ENCODE results near the gene IRX1.

Gene IRX1

DNA sequence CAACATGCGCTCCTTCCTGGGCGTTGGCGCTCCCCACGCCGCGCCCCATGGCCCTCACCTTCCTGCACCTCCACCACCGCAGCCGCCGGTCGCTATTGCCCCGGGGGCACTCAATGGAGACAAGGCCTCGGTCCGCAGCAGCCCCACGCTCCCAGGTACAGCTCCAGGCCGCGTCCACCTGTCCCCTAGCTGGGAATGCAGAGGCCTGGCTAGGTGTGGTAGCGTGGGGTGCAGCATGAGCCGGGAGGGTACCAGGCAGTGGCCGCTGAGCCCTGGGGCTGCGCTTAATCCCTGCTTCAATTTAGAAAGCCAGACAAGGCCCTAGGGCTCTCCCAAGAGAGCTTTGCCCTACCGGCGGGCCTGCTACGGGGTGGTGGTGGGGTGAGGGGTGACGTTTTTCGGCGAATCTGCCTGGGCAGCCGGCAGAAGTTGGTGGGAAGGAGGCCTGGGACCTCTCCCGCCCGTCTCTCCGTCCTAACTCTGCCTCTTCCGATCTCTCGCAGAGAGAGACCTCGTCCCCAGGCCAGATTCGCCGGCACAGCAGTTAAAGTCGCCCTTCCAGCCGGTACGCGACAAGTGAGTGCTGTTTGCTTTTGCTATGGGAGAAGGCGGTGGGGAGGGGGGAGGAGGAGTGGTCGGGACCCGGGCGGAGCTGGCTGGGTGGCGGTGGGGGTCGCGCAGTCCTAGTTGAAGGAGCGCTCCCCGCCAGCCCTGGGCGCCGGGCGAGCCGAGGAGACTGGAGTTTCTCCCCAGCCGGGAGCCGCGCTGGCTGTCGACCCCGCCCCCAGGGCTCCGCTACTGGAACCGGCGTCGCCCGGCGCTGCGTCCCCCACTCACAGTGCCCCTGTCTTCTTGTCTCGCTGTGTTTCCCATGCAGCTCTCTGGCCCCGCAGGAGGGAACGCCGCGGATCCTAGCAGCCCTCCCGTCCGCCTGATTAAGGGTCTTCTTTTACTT lies 4.8 kb downstream of the IRX1 start:
- no peak for DNase-seq (ENCODE audit: low read depth in 2 of 2)

DNA sequence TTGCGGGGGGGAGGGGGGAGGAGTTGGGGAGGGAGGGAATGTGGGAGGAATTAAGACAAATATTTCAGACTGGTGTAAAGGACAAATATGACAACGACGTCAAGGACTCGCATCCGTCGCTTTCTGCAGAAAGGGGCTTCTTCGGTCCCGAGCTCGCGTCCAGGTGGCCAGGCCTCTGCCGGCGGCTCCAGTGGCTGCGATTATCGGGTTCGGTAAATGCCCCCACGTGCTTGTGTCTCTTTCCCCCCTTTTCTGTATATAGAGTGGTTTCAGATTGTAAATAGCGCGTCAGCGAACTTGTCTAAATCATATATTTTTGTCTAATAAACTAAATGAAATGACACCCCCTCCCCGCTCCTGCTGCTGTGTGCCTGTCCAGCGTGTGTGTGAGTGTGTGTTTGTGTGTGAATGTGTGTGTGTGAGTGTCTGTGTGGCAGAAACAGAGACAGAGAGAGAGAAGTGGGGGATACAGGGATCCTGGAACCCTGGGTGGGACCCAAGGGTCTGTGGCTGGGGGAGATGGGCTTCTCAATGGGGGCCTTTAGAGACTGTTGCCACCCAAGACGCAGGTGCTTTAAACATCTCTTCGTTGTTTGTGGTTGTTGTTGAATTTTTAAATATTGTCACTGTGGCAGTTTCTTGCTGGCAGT lies 5.6 kb downstream of the IRX1 start:
- no peak for DNase-seq (ENCODE audit: low read depth in 2 of 2)

DNA sequence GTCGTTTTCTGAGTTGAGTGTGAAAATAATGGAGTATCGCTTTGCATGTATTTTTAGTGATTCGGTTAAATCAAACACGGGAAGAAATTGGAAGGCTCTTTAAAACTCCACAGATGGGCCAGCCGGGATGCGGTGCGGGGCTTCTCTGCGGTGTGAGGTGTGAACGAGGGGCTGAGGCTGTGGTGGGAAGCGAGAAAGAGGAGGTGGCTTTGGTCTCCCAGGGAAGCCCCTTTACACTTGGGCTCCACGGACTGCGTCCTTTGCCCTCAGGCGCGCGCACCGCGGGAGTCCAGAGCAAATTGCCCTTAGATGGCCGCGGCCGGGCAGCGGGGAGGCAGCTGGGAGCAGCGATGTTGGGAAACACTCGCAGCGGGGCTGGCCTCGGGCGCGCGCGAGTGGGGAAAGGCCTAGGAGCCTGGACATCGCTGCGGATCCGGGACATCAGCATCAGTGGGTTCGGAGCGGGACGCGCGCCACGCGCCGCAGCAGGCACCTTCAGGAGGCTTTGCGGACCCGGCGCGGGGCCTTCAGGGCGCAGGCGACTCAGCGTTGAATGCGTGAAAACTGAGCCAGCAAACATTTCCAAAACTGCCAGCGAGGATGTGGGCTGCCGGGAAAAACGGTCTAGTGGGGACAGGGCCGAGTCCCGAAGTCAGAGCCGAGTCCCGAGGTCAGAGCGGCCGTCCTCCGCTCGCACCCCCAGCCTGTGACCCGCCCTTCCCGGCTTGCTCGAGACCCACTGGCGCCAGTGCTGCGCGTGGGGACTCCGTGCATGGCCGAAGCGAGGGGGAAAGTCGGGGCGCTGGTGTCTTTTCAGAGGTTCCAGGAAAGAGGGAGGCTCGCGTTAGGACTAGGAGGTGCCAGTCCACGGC lies 6.5 kb downstream of the IRX1 start:
- no peak for DNase-seq (ENCODE audit: low read depth in 2 of 2)

DNA sequence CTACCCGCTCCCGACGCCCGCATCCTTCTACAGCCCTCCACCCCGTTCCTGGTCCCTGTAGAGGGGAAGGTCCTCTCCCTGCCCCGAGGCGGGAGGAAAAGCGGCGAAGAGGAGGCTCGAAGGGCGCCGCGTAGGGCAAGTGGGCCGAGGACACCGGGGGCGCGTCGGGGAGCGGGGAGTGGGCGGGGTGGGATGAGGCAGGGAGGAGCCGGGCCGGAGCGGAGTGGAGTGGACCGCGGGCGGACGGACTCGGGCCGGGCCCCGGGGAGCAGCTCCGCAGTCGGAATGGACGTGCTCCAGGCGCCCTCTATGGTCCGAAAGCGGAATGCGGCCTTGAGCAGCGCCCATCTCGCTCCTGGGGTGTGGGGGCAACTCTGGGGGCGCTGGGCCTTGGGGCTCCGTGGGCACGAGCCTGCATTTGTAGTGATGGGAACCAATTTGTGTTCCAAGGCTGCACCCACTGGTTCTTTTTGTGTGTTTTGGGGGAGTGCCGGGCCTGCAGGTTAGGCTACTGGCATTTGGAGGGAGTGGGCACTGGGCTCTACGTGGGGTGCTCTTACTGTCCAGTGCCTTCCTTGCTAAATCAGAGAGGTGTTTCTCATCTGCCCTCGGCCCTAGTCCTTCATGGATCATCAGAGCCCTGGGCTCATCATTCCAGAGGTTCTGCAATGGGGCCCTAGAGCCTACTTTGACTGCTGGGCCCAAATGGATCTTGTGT lies 7.3 kb downstream of the IRX1 start:
- no peak for DNase-seq (ENCODE audit: low read depth in 2 of 2)

DNA sequence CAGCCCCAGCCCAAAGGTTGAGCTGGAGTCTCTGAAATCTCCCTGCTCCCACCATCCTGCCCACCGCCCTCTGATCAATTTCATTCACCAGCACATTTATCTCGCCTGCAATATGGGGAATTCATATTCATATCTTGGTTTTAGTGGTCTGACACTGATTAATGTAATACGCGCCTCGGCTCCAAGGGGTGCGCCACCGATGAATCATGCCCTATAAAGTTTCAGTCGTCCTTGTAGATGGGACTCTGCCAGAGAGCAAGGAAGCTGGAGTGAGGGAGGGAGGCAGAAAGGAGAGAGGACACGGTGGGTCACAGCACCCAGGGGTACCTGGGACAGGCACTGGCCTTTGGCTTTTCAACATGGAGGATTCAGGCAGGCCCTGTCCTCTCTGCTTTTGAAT lies 8.9 kb downstream of the IRX1 start:
- DNase-seq (ENCODE audit: low read depth in 2 of 2) = no peak

DNA sequence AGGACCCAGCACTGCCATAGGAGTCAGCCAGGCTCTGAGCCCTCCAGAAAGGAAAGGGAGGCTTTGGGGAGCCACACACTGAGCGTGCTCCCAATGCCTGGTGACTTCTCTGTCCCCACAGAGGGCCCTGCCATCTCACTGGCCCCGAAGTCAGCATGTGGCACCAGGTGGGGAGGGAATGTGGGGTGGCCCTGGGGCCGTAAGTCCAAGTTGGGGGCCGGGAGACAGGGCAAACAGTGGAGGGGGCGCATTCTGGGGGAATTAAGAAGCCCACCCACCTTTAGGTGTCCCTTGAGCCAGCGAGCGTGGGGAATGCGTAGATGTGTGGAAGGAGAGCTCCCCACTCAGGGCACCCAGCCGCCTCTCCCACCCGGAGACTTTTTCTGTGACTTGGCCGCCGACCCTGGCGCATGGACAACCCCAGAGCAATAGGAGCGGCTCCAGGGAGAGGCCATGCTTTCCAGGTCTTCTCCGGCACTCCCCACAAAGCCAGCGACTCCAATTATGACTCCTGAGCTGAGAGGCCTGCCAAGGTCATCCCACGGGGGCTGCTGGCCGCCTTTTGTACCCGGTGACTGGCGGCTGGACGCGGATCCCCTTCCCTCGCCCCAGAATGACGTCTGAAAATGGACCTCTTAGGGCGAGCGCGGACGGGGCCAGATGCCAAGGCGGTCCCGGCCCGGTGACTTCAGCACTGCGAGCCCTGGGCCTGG lies 9.8 kb downstream of the IRX1 start:
- no peak for DNase-seq (ENCODE audit: low read depth in 2 of 2)

DNA sequence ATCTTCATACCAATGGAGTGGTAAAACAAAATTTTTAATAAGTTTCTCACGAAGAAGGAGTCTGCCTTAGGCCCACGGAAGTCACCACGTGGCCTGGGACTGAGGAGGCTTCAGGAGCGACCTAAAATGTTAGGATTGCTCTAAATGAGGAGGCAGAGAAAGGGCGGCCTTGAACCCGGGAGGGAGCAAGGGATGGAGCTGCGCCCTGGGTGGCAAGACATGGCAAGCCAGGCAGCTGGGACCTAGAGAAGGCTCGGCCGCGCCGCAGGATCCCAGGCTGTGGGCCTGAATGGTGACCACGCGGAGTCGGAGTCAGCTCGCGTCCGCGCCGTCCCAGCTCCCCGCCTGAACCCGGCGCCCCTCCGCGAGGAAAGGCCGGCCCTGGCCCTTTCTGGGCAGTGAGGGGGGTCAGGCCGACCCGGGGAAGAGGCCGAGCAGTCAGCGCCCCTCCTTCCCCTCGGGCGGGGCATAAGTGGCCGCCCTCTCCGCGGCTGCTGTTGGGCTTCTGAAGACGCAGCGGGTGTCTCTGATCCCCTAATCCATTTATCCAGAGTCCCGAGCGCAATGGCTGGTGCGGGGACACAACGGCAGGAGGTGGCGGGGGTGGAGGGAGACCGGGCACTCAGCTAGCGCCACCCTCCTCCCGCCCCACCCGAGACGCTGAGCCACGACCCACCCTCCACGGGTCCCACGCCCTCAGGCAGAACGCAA lies 10.6 kb downstream of the IRX1 start:
- DNase-seq (ENCODE audit: low read depth in 2 of 2) = no peak

DNA sequence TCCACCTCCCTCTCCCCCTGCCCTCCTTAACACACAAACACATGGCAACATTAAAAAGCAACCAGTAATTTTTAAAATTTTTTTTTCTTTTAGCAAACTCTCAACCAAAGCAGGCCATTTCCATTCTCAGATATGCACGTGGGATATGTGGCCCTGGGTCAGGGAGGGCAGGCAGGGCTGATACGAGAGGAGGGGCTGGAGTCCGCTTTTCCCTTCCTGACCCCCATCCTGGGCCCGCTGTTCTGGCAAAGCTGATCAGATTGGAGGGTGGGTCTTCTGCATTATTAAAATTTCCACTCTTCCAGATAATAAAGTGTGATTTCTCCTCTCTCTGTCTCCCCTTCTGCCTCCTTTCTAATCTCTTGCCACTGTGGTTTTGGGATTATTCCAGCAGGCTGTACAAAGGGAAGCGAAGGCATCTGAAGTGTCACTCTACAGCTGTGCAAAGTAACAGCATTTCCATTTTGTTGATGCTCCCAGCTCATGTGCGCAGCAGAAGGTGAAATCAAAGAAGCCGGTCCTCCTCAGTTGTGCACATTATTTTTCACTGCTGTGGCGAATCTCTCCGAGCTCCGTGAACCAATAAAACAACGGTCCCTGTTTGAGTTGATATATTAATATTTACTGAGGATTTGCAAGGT lies 12.0 kb downstream of the IRX1 start:
- DNase-seq (ENCODE audit: low read depth in 2 of 2) = no peak

DNA sequence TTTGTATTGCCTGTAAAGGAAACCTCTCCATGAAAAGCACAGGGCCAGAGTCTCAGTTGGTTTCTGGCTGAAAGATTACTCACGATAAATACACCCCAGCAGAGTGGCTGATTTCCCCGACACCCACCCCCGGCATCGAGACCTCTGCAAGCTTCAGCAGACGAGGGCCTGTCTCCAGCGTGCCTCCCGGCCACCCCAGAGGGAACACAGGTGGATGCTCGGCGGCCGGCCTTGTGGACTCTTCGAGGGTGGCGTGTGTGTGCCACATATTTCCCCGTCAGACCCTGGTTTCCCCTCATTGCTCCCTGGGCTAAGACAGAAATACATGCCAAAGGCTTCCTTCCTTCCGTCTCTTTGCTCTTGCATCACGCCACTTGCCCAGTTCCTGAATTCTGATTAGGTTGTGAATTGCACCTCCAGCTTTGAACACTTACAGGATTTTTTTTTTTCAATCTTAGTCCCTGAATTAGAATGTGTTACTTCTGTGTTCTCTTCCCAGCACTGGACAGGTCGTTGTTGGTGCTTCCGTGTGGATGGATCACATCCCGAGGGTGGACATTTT lies 13.6 kb downstream of the IRX1 start:
- DNase-seq (ENCODE audit: low read depth in 2 of 2) = no peak

DNA sequence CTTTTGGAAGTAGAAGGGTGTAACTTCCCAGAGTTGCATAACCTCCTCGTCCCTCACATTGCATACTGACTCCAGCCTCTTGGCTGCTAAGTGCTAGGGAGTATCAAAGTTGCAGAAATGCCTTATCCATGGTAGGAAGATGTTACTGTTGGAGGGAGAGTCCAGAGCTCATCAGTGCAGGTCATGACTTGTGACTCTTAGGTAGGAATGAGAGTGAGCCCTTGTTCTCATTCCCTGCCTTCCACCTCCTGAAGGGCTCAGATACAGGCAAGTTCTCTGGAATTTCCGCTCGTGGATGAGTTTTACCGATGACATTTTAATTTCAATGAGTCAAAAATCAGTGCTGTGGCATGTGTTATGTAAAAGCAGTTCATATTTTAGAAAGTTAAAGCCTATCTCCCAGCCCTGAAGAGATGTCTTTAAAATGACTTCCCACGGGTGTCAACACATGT lies 17.0 kb downstream of the IRX1 start:
- no peak for DNase-seq (ENCODE audit: low read depth in 2 of 2)

DNA sequence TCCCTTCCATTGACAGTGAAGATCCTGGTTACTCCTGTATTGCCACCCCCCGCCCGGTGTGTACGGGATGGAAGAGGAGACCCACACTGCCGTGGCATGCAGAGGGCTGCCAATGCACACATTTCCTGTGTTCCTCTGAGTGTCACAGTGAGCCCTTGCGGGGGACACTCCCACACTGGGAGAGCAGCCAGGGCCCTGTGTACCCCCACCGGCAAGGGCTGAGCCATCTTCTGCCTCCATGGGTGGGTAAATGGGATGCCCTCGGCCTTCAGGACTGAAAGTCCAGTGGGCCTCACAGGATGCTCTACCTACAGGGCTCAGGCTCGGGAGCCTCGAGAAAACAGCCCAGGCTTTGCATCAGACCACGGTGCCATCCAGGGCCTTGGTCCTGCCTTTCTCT lies 18.1 kb downstream of the IRX1 start:
- no peak for DNase-seq (ENCODE audit: low read depth in 2 of 2)

DNA sequence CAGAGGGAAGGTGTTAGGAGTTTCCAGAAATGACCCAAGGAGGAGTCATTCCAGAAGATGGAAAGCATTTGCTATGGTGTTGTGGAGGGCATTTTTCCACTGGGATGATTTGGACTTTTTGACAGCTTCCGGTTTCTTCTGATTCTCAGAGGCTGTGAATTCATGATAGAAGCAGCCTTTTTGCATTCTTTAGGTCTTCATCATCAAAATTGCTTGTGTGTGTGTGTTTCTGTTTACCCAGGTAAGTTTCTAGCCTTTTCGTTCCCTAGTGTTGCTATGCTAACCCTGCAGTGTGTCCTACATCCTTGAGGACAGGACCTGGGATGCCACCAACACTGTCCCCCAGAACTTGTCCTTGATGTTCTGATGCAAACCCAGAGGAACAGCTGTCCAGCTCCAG lies 19.6 kb downstream of the IRX1 start:
- DNase-seq (ENCODE audit: low read depth in 2 of 2) = no peak

DNA sequence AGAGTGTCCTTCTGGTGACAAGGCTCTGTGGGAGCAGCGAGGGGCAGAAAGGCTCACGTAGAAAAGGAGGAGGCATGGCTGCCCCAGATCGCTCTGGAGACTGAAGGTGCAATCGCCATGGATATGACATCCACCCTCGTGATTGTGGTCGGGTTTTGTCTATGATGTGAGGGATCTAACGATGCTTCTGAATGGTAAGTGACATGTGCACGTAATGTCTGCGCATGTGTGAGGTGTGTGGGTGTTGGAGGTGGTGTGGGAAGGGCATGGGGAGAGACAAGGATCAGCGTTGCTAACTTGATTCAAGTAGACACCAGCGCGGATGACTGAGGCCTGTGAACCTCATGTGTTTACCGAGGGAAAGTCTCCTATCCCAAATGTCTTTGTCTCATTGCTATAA lies 20.2 kb downstream of the IRX1 start:
- no peak for DNase-seq (ENCODE audit: low read depth in 2 of 2)

DNA sequence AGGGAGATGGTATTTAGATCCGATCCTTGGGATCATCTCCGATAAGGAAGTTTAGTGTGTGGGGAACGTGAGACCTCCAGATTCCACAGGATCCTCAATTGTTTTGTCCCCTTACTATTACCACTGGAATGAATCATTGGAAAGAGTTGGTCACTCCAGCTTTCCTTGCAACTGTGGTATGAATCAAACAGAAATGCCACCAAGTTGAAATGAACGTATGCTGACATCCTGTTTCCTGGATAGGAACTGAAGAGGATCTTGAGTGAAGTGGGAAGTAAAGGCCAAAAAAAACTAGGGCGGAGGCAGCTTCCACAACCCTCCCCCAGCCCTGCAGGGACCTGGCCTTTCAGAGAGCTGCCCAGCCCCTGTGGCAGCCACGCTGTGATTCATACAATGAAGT lies 23.9 kb downstream of the IRX1 start:
- no peak for DNase-seq (ENCODE audit: low read depth in 2 of 2)

DNA sequence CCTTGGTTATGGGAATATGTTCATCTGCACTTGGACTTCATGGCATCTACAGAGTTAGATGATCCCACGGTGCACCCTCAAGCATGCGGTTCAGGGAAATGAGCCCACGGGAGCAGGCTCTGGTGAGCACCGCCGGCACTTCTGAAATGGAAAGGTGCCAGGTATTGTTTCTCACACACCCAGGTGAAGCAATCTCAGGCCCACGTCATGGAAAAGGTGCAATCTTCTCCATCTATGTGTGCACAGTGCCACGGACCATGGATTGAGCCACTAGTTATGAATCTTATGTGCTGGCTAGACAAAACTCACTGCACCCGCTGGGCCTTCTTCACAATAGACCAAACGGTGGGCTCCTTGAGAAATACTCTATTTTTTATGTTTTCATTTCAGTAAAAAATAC lies 27.3 kb downstream of the IRX1 start:
- DNase-seq (ENCODE audit: low read depth in 2 of 2) = no peak

DNA sequence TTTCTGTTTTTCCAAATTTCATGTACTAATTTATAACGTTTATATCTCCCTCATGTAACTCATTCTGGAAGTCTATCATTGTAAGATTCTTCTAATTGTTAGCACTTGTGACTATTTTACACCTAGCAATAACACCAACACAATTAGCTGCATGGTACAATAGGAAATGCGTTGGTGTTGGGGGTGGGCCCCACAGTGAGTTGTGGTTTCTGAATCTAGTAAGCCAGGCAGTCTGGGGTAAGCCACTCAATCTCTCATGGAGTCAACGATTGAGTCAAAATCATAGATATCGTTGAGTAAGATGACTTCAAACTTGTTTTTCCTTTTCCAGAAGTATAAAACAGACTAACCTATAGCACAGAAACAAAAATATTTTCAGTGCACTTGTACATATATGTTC lies 30.0 kb downstream of the IRX1 start:
- DNase-seq (ENCODE audit: low read depth in 2 of 2) = no peak

DNA sequence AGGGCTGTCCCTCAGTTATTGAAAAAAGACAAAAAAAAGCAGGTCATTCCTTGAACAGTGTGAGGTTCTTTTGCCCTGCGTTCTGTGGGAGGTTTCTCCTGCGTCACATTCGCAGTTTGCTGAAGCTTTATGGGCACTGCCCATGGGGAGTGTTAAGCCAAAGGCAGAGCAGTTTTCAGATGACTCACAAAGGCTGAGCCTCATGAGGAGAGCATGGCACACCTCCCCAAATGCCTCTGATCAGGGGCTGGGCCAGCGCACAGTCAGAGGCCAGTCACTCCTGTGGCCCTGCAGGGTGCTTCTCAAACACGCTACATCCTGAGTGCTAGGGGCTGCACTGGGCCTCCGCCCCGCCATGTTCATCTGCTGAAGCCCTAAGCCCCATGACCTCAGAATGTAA lies 38.4 kb downstream of the IRX1 start:
- no peak for DNase-seq (ENCODE audit: low read depth in 2 of 2)

DNA sequence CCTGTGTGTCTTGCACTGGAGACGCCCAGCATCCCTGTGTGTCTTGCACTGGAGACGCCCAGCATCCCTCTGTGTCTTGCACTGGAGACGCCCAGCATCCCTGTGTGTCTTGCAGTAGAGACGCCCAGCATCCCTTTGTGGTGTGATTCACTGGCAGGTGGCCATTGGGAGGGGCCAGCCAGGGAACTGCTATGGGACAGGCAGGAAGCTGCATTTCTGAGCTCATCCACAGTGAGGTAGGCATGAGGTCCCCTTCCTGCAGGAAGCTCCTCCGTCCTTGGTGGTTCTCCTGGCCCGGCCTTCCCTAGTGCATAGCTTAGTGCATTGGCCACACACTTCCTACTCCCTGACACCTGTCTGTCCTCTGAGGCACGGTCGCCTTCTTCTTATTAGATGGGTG lies 43.5 kb downstream of the IRX1 start:
- DNase-seq (ENCODE audit: low read depth in 2 of 2) = no peak

DNA sequence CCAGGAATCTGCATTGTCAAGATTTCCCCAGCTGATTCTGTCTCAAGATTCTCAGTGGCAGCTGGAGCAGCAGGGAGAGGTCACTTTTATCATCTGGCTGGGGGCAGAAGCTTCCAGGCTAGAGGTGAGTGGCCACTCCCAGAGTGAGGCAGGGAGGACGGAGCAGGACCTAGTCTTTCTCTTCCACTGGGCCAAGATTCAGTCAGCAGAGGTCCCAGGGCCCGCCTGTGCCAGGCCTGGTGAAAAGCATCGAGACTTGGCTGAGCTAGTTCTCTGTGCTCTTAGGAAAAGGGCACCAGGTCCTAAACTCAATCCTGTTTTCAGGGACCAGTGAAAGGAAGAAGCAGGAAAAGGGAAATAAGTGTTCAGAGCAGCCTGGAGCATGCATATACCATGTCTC lies 46.6 kb downstream of the IRX1 start:
- no peak for DNase-seq (ENCODE audit: low read depth in 2 of 2)

DNA sequence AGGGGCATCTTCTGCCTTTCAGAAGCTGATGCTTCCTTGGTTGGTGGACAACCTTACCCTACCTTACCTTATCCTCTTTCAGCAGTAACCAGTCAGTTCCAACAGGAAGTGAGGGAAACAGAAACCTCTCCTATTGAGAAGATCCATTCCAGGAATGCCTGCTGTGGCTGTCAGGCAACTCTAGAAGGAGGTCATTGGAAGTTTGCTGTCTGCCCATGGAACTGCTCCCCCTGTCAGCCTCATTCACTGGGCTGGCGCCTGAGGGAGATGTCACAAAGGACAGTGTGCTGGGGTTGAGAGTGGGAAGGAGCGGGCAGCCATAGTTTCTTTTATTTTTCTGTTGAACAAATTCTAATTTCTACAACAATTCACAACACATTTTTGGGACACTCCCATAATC lies 54.7 kb downstream of the IRX1 start:
- no peak for DNase-seq (ENCODE audit: low read depth in 2 of 2)

Data from stimulated activated CD4-positive, alpha-beta T cell treated with anti-CD3 and anti-CD28 coated beads, Interleukin-15, amount 100 ng/mL, for 48 hours (primary cell).